CD4-positive, CD25-positive, alpha-beta regulatory T cell (primary cell): ENCODE results near the gene MYPN. TPM values are rescaled to one million over a fixed set of nuclear protein-coding genes. Genes with fewer than 3 reads are reported as not detected.

ENCODE experiments used
- ATAC-seq, 2 donors: fragments of 150-1000 bp; cut with Tn5 transposase; one replicate each; pipeline ENCODE4 v1.10.0; 2021; ENCODE audit warnings: low read depth in 2 of 2, moderate number of reproducible peaks in 2 of 2, moderate library complexity in 1 of 2
- DNase-seq, 3 donors: peaks; one replicate each; pipeline versions ENCODE4 v3.0.0 to v3.0.0-alpha.2; 2012 to 2022; ENCODE audit warnings: mixed read lengths in 1 of 3
- H3K27ac ChIP-seq: one replicate; pipeline ENCODE4 v1.7.0; 2013; ENCODE audit warnings: mild to moderate bottlenecking, low read length; ENCODE audit not compliant: insufficient read depth, poor library complexity, severe bottlenecking
- H3K27me3 ChIP-seq: one replicate; pipeline ENCODE4 v1.7.0; 2013; ENCODE audit warnings: low read length; ENCODE audit not compliant: control insufficient read depth, insufficient read depth
- H3K36me3 ChIP-seq: one replicate; pipeline ENCODE4 v1.7.0; 2013; ENCODE audit warnings: mild to moderate bottlenecking, low read length, moderate library complexity; ENCODE audit not compliant: control insufficient read depth, insufficient read depth
- H3K4me1 ChIP-seq: 2 replicates; pipeline ENCODE4 v1.7.0; 2013; ENCODE audit warnings: mild to moderate bottlenecking, low read length; ENCODE audit not compliant: insufficient read depth, control insufficient read depth, poor library complexity, severe bottlenecking
- H3K4me3 ChIP-seq: one replicate; pipeline ENCODE4 v1.7.0; 2013; ENCODE audit warnings: low read depth, mild to moderate bottlenecking, low read length, moderate library complexity
- H3K9me3 ChIP-seq, 2 experiments: 1 replicate in 1 of 2; 2 replicates in 1 of 2; pipeline ENCODE4 v1.7.0; 2013; ENCODE audit warnings: low read length in 2 of 2, mild to moderate bottlenecking in 1 of 2, moderate library complexity in 1 of 2; ENCODE audit not compliant: control insufficient read depth in 2 of 2
- H3K27ac Mint-ChIP-seq, 3 donors: one replicate each; pipeline ENCODE4 v1.8.0; 2020 to 2022; ENCODE audit warnings: mild to moderate bottlenecking in 3 of 3, mixed read lengths in 3 of 3, moderate library complexity in 2 of 3
- H3K27me3 Mint-ChIP-seq: one replicate; pipeline ENCODE4 v1.8.0; 2022; ENCODE audit warnings: mild to moderate bottlenecking, mixed read lengths
- H3K36me3 Mint-ChIP-seq: one replicate; pipeline ENCODE4 v1.8.0; 2020; ENCODE audit warnings: mixed read lengths
- H3K4me1 Mint-ChIP-seq, 4 donors: one replicate each; pipeline ENCODE4 v1.8.0; 2020 to 2022; ENCODE audit warnings: mixed read lengths in 4 of 4, mild to moderate bottlenecking in 1 of 4
- H3K4me3 Mint-ChIP-seq, 4 donors: one replicate each; pipeline ENCODE4 v1.8.0; 2020 to 2022; ENCODE audit warnings: mild to moderate bottlenecking in 4 of 4, mixed read lengths in 4 of 4, moderate library complexity in 3 of 4
- H3K9me3 Mint-ChIP-seq, 7 donors: one replicate each; pipeline ENCODE4 v1.8.0; 2020 to 2022; ENCODE audit warnings: mixed read lengths in 7 of 7, mild to moderate bottlenecking in 3 of 7, moderate library complexity in 2 of 7
- polyA plus RNA-seq, 4 donors: library from polyadenylated mRNA; unstranded; fragments of 300-500 nt; fragmentation: Illumina TruSeq; gene quantifications; one replicate each; pipeline ENCODE4 v1.2.3, GENCODE V29; 2021
- total RNA-seq: library from RNA; stranded (reverse); gene quantifications from one replicate; pipeline ENCODE4 v1.2.3, GENCODE V29; 2022

MYPN gene
- total and polyA plus RNA-seq, 5 donors from 2014 or later = not detected

- DNase-seq (no peak), ATAC-seq (no peak)
- Mint-ChIP-seq H3K4me3 (no peak overlapping the region), H3K4me1 (no peaks in the 10 kb centered on the region), H3K36me3 (no peaks in the 10 kb centered on the region), H3K27me3 (peaks cover 22% of the 10 kb centered on the region), H3K9me3 (peaks cover 0 to 4% (median 0%) of the 10 kb centered on the region in 7 donors), H3K27ac (no peak overlapping the region)
- Histone ChIP-seq H3K4me1 (no peaks in the 10 kb centered on the region), H3K27ac (no peak overlapping the region), H3K4me3 (no peak overlapping the region), H3K9me3 (no peaks in the 10 kb centered on the region), H3K36me3 (no peaks in the 10 kb centered on the region), H3K27me3 (peaks cover 2% of the 10 kb centered on the region)
These were observed 66.7 kb downstream of the MYPN start for GRCh38 chr10:68175949-68176348.

GRCh38 chr10:68176797-68177196, 67.5 kb downstream of the MYPN start:
- Mint-ChIP-seq H3K27ac (no peak overlapping the region), H3K4me1 (no peaks in the 10 kb centered on the region), H3K27me3 (peaks cover 27% of the 10 kb centered on the region), H3K9me3 (peaks cover 0 to 4% (median 0%) of the 10 kb centered on the region in 7 donors), H3K36me3 (no peaks in the 10 kb centered on the region), H3K4me3 (no peak overlapping the region)
- H3K9me3 ChIP-seq = no peaks in the 10 kb centered on the region
- H3K4me1 ChIP-seq = no peaks in the 10 kb centered on the region
- ATAC-seq = no peak
- H3K4me3 ChIP-seq = no peak overlapping the region
- no peak overlapping the region for H3K27ac ChIP-seq
- no peaks in the 10 kb centered on the region for H3K36me3 ChIP-seq
- peaks cover 2% of the 10 kb centered on the region for H3K27me3 ChIP-seq
- DNase-seq = no peak

- H3K9me3 ChIP-seq = no peaks in the 10 kb centered on the region
- no peak overlapping the region for H3K27ac Mint-ChIP-seq
- ATAC-seq = no peak
These were observed 69.3 kb downstream of the MYPN start for GRCh38 chr10:68178592-68178991.

GRCh38 chr10:68179016-68179415, 69.7 kb downstream of the MYPN start:
- ATAC-seq (no peak), DNase-seq (no peak)
- Mint-ChIP-seq H3K36me3 (no peaks in the 10 kb centered on the region), H3K4me1 (no peaks in the 10 kb centered on the region), H3K4me3 (no peak overlapping the region), H3K27me3 (peaks cover 32% of the 10 kb centered on the region), H3K9me3 (peaks cover 0 to 3% (median 0%) of the 10 kb centered on the region in 7 donors), H3K27ac (no peak overlapping the region)
- Histone ChIP-seq H3K27me3 (peaks cover 2% of the 10 kb centered on the region), H3K36me3 (no peaks in the 10 kb centered on the region), H3K27ac (no peak overlapping the region), H3K4me3 (no peak overlapping the region), H3K4me1 (no peaks in the 10 kb centered on the region), H3K9me3 (no peaks in the 10 kb centered on the region)

More at GRCh38 chr10:68178592-68178991, 69.3 kb downstream of the MYPN start:
- DNase-seq = no peak
- Histone ChIP-seq H3K27ac (no peak overlapping the region), H3K27me3 (peaks cover 2% of the 10 kb centered on the region), H3K36me3 (no peaks in the 10 kb centered on the region), H3K4me3 (no peak overlapping the region), H3K4me1 (no peaks in the 10 kb centered on the region)
- Mint-ChIP-seq H3K36me3 (no peaks in the 10 kb centered on the region), H3K4me3 (no peak overlapping the region), H3K9me3 (peaks cover 0 to 4% (median 0%) of the 10 kb centered on the region in 7 donors), H3K27me3 (peaks cover 32% of the 10 kb centered on the region), H3K4me1 (no peaks in the 10 kb centered on the region)

GRCh38 chr10:68180490-68180889, 71.2 kb downstream of the MYPN start:
- Mint-ChIP-seq H3K36me3 (no peaks in the 10 kb centered on the region), H3K4me3 (no peak overlapping the region)

GRCh38 chr10:68184546-68184945, 75.3 kb downstream of the MYPN start:
- peaks cover 33% of the 10 kb centered on the region for H3K27me3 Mint-ChIP-seq
- no peak overlapping the region for H3K4me3 ChIP-seq
- H3K9me3 ChIP-seq = no peaks in the 10 kb centered on the region
- H3K4me1 Mint-ChIP-seq = no peaks in the 10 kb centered on the region
- H3K27me3 ChIP-seq = peaks cover 3% of the 10 kb centered on the region
- DNase-seq (no peak), ATAC-seq (no peak)
- H3K27ac Mint-ChIP-seq = no peak overlapping the region
- no peak overlapping the region for H3K4me3 Mint-ChIP-seq
- no peaks in the 10 kb centered on the region for H3K36me3 ChIP-seq
- no peaks in the 10 kb centered on the region for H3K9me3 Mint-ChIP-seq
- no peaks in the 10 kb centered on the region for H3K36me3 Mint-ChIP-seq
- H3K4me1 ChIP-seq = no peaks in the 10 kb centered on the region
- H3K27ac ChIP-seq = no peak overlapping the region

More at GRCh38 chr10:68180490-68180889, 71.2 kb downstream of the MYPN start:
- Histone ChIP-seq H3K4me3 (no peak overlapping the region), H3K9me3 (no peaks in the 10 kb centered on the region), H3K36me3 (no peaks in the 10 kb centered on the region), H3K4me1 (no peaks in the 10 kb centered on the region), H3K27ac (no peak overlapping the region), H3K27me3 (peaks cover 2% of the 10 kb centered on the region)
- Mint-ChIP-seq H3K4me1 (no peaks in the 10 kb centered on the region), H3K27me3 (peaks cover 37% of the 10 kb centered on the region), H3K9me3 (no peaks in the 10 kb centered on the region), H3K27ac (no peak overlapping the region)
- DNase-seq (no peak), ATAC-seq (no peak)

GRCh38 chr10:68185085-68185484, 75.8 kb downstream of the MYPN start:
- no peak overlapping the region for H3K4me3 ChIP-seq
- Mint-ChIP-seq H3K27ac (no peak overlapping the region), H3K4me3 (no peak overlapping the region), H3K36me3 (no peaks in the 10 kb centered on the region), H3K27me3 (peaks cover 33% of the 10 kb centered on the region), H3K4me1 (no peaks in the 10 kb centered on the region), H3K9me3 (no peaks in the 10 kb centered on the region)
- H3K4me1 ChIP-seq = no peaks in the 10 kb centered on the region
- no peaks in the 10 kb centered on the region for H3K36me3 ChIP-seq
- no peaks in the 10 kb centered on the region for H3K9me3 ChIP-seq
- no peak for ATAC-seq
- no peak overlapping the region for H3K27ac ChIP-seq
- peaks cover 3% of the 10 kb centered on the region for H3K27me3 ChIP-seq
- no peak for DNase-seq

- no peaks in the 10 kb centered on the region for H3K4me1 Mint-ChIP-seq
- peaks cover 0 to 2% (median 0%) of the 10 kb centered on the region in 7 donors for H3K9me3 Mint-ChIP-seq
- Histone ChIP-seq H3K4me1 (no peaks in the 10 kb centered on the region), H3K4me3 (no peak overlapping the region), H3K27ac (no peak overlapping the region), H3K27me3 (peaks cover 7% of the 10 kb centered on the region), H3K9me3 (no peaks in the 10 kb centered on the region), H3K36me3 (no peaks in the 10 kb centered on the region)
- no peak overlapping the region for H3K4me3 Mint-ChIP-seq
- no peak overlapping the region for H3K27ac Mint-ChIP-seq
- no peak for DNase-seq
- no peak for ATAC-seq
- no peaks in the 10 kb centered on the region for H3K36me3 Mint-ChIP-seq
- peaks cover 27% of the 10 kb centered on the region for H3K27me3 Mint-ChIP-seq
These were observed 79.5 kb downstream of the MYPN start for GRCh38 chr10:68188835-68189234.
